GM18508 (cell line): ENCODE data around the gene ARHGAP15.

Experiments used
- ATAC-seq: cut with Tn5 transposase; IDR thresholded peaks from one replicate; pipeline ENCODE4 v1.9.1; 2021; ENCODE audit warnings: moderate number of reproducible peaks; ENCODE audit not compliant: insufficient read depth, unreplicated experiment

ARHGAP15 gene

GRCh38 chr2:143163499-143163898 is 34.3 kb downstream of the ARHGAP15 start:
- no peak for ATAC-seq

- no peak for ATAC-seq
These were observed 36.1 kb downstream of the ARHGAP15 start for GRCh38 chr2:143165291-143165690.

- no peak for ATAC-seq
These were observed 39.9 kb downstream of the ARHGAP15 start for GRCh38 chr2:143169105-143169504.

- ATAC-seq, result no peak
These were observed 42.6 kb downstream of the ARHGAP15 start for GRCh38 chr2:143171817-143172216.

- no peak for ATAC-seq
These were observed 46.2 kb downstream of the ARHGAP15 start for GRCh38 chr2:143175438-143175837.

- ATAC-seq, result no peak
These were observed 47.4 kb downstream of the ARHGAP15 start for GRCh38 chr2:143176606-143177005.

GRCh38 chr2:143177096-143177786 is 48.0 kb downstream of the ARHGAP15 start:
- peak; percentile 98 for ATAC-seq

- no peak for ATAC-seq
These were observed 52.3 kb downstream of the ARHGAP15 start for GRCh38 chr2:143181494-143181893.

- ATAC-seq, result no peak
These were observed 53.4 kb downstream of the ARHGAP15 start for GRCh38 chr2:143182649-143183048.

- ATAC-seq, result no peak
These were observed 54.7 kb downstream of the ARHGAP15 start for GRCh38 chr2:143183804-143184463.

GRCh38 chr2:143186876-143187275 is 57.7 kb downstream of the ARHGAP15 start:
- ATAC-seq, result no peak

GRCh38 chr2:143190431-143190830 is 61.2 kb downstream of the ARHGAP15 start:
- ATAC-seq, result no peak

GRCh38 chr2:143192106-143192505 is 62.9 kb downstream of the ARHGAP15 start:
- no peak for ATAC-seq

GRCh38 chr2:143192716-143193115 is 63.5 kb downstream of the ARHGAP15 start:
- no peak for ATAC-seq

- no peak for ATAC-seq
These were observed 63.9 kb downstream of the ARHGAP15 start for GRCh38 chr2:143193121-143193520.

- no peak for ATAC-seq
These were observed 66.3 kb downstream of the ARHGAP15 start for GRCh38 chr2:143195511-143195910.

GRCh38 chr2:143204062-143204461 is 74.8 kb downstream of the ARHGAP15 start:
- no peak for ATAC-seq

GRCh38 chr2:143205106-143205764 is 76.0 kb downstream of the ARHGAP15 start:
- no peak for ATAC-seq

GRCh38 chr2:143209570-143210445 is 80.6 kb downstream of the ARHGAP15 start:
- no peak for ATAC-seq

- ATAC-seq, result no peak
These were observed 81.2 kb downstream of the ARHGAP15 start for GRCh38 chr2:143210446-143210819.
